GM18505 (cell line): ENCODE data around the gene FREY1.

Experiments
- ATAC-seq: cut with Tn5 transposase; IDR thresholded peaks from one replicate; pipeline ENCODE4 v1.9.1; 2021; ENCODE audit not compliant: unreplicated experiment
- POLR2A ChIP-seq: IDR thresholded peaks from 4 replicates; pipeline ENCODE4 v1.6.1; 2011; ENCODE audit warnings: borderline replicate concordance; ENCODE audit not compliant: insufficient read depth, insufficient read length; ENCODE audit errors: extremely low read depth

Gene FREY1, protein sequence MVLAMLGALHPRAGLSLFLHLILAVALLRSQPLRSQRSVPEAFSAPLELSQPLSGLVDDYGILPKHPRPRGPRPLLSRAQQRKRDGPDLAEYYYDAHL

DNA sequence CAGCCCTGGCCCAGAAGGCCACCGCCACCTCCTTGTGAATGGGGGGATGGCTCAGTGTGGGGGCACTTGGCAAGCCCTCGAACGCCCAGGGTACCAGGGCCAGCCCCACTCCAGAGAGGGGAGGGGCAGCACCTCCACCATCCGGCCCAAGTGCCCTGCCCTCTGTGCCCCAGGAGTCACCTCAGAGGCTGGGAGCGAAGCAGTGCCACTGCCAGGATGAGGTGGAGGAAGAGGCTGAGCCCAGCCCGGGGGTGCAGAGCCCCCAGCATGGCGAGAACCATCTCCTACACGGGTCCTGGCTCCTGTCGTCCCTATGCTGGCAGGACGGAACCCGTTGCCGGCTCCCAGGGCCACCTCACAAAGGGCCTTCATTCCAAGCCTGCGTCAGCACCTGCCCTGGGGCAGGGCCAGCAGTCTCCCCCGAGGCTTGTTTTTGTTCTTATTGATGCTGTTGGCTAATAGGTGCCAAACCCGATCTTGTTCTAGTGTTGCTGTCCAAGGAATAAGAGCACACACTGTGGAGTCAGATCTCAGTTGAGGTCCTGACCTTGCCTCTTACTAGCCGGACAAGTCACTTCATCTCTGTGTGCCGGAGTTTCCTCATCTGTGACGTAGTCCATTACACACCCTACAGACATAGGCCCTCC is at the start of gene FREY1:
FREY1 (minus strand) TSS at position 307 of the 647 bp plus-strand sequence; CDS start at position 281, 26 bp downstream.
- no peak for TF ChIP-seq POLR2A
- no peak for ATAC-seq

DNA sequence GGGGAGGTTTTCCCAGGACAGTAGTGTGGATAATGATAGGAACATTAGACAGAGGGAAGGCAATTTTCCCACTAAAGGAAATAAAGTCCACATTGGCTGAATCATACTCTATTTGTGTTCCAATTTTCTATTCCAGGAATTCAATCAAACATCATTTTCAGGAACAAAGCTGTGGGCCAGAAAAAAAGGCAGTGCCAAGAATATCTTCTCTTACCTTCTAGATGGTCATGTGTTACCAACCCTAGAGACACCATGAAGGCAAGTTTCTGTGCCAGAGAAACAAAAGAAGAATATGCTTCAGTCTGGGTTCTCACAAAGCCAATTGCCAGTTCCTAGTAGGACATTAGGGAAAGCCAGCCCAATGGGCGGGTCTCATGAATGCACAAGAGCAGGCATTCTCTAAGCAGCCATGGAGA is 42.9 kb upstream of the FREY1 start:
- ATAC-seq: no peak
- no peak for TF ChIP-seq POLR2A

DNA sequence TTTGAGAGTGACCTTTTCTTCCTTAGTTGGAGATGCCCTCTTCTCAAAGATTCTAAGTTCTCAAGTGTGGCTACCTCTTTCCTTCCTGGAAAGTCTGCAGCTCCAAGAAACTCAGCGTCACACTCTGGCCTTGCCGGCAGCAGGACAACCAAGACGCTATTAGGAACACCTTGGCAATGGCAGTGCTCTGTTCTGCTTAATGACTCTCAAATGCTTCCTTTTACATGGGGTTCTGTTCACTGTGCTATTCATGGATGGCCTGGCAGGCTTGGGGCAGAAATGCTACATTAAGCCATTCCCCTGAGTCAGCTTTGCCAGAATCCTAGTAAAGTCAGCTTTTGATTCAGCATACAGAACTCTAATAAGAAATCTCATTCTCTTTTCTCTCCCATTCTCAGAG is 41.3 kb upstream of the FREY1 start:
- ATAC-seq: no peak
- no peak for TF ChIP-seq POLR2A

DNA sequence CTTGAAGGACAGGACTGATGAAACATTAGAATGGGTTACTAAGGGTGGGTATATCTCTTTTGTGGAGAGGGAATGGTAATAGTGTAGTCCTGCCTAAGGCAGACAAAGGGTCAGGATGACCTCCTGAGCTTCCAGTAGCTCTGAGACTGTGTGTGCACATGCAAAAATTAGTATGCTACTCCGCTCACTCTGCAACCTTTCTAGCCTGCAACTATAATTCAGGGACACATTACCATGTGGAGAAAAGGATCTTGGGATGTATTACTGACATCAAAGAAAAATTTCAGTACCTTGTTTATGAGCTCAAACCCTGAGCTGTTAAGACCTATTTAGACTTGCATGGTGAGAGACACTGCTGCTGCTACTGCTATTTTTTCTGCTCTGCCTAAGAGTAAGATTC is 40.8 kb upstream of the FREY1 start:
- ATAC-seq: no peak
- TF ChIP-seq POLR2A: no peak

DNA sequence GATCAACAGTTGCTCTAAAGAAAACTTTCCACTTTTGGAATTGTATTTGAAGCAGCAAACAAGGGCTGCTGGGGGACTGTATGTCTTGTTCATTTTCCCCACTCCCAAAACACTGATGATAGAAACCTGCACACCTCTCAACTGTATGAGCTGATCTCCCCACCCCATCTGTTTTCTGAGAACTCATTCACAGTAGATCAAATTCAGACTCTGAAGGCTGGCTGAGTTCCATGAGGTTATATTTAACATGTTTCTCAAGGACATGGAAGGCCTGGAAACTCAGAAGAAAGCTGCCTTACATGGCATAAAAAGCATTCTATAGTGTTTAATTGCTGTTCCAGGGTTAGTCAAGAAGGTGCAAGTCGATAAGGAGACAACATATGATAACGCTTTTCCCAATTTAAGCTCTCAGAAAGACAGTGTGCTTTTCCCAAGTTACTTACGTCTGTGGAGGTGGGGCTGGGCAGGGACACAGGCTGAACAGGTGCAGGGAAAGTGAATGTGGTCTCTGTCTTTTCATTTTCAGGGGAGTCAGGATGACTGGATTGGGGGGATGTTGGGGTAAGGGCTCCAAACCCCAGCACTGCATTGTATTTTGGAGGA is 38.4 kb upstream of the FREY1 start:
- TF ChIP-seq POLR2A: no peak
- ATAC-seq: no peak

DNA sequence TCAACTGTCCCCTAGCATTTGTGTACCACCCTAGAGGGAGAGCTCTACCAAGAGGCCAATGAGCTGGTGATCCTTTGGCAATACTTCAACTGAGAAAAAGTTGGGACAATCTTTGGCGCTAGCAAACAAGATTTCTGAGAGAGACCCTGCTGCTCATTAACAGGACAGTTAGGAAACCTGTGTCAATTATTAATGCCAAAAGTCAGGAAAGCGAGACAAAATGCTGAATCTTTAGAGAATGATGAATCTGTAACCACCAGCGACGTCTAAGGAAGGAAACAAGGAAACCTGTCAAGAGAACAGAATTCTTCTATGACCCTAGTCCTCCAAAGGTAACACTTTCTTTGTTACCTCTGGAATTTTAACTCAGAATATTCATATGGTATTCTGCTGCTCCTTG is 35.3 kb upstream of the FREY1 start:
- ATAC-seq: no peak

DNA sequence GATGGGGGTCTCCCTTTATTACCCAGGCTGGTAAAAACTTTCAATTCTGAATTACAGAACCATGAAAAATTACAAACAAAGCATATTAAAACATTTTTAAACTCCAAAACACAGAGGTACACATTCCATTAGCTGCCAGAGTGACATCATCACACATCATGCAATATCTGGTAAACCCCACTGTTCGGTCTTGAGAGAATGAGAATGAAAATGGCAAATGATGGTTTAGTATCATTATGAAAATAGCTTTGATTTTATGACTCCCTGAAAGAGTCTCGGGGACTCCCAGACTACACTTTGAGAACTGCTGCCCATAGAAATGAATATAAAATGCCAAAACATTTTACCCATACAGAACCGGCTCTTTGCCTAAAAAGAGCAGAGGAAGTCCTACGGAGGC is 34.2 kb upstream of the FREY1 start:
- ATAC-seq: no peak
- TF ChIP-seq POLR2A: no peak

More for the DNA sequence above, 35.3 kb upstream of the FREY1 start:
- TF ChIP-seq POLR2A: no peak

DNA sequence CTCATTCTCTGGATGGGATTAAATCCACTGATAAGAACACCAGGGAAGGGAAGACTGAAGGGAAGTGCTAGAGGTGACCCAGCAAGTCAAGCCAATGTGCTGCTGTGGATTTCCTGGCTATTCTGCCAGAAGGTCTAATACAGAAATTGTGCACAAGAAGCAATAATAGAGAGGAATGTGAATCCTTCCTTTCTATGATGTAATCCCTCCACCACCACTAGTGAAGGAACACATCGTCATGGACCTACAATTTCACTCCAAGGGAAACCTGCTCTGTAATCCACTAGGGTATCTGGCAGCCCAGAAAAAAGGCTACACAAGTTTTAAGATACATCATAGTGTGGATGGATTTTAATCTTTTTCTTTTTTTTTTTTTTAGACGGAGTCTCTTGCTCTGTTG is 32.8 kb upstream of the FREY1 start:
- no peak for ATAC-seq
- TF ChIP-seq POLR2A: no peak

DNA sequence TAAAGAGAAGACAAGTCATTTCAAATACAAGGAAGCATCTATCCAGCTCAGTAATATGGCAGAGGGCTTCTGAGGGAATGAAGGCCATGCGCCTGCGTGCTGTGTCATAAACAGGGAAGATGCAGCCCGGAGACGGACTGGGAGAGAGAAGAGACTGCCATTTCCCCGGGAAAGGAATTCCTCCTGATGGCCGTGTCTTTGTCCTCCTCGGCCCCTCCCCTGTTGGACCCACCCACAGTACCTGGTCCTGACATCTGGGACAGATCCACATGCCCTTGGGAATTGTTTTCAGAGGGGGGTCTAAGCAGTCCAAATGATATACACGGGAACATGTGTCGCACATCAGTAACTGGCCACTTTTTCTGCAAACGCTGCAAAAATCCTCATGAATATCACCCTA is 30.8 kb upstream of the FREY1 start:
- ATAC-seq: no peak

DNA sequence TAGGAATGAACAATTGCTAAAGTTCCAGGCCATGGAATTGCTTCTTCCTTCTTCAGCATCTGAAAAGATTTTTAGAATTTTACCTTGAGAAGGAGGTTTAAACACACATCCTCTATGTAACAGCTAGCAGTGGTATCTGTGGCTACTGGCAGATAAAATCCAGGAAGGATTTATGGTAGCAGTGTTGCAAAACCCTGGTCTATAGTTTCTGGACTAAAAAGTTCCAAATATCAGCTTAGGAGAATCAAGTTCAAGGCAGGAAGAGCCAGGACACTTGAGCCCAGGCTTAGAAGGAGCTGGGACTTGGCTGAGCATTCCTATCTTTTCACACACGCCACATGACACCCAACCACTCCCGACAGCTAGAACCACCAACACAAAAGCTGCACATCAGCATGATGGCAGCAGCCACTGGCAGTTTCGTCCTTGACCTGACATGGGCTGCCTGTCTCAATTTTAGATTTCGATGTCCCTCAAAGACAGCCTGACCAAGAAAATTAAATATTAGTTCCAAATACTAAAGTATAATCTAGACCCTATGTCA is 29.5 kb upstream of the FREY1 start:
- no peak for ATAC-seq
- no peak for TF ChIP-seq POLR2A

More for the DNA sequence above, 30.8 kb upstream of the FREY1 start:
- no peak for TF ChIP-seq POLR2A

DNA sequence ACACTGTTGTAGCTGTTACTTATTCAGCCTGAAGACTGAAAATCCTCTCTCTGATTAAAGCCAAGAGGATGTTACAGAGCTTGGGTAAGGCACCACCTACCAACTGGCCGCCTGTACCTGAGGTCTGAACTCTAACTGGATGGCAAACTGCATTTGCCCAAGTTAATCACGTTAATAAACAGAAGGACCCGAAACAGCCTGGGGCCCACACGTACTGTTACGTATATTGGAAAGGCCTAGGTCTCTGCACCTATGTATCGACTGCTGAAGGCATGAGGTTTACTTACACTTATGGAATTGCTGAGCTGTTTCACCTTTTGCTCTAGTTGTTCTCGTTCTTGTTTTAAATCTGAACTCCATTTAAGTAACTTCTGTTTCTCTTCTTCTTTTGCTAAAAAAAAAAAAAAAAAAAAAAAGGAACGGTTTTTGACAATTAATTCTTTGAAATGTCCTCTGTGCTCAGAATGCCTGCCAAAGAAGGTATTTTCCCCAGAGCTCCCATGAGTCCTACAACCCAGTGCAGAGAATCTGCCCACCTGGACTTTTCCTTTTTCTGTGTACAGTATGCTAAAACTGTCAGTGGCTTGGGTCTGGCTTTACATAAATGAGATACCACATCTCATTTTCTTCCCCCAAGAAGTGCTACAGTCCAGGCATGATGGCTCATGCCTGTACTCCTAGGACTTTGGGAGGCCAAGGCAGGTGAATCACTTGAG is 28.4 kb upstream of the FREY1 start:
- no peak for ATAC-seq
- no peak for TF ChIP-seq POLR2A

DNA sequence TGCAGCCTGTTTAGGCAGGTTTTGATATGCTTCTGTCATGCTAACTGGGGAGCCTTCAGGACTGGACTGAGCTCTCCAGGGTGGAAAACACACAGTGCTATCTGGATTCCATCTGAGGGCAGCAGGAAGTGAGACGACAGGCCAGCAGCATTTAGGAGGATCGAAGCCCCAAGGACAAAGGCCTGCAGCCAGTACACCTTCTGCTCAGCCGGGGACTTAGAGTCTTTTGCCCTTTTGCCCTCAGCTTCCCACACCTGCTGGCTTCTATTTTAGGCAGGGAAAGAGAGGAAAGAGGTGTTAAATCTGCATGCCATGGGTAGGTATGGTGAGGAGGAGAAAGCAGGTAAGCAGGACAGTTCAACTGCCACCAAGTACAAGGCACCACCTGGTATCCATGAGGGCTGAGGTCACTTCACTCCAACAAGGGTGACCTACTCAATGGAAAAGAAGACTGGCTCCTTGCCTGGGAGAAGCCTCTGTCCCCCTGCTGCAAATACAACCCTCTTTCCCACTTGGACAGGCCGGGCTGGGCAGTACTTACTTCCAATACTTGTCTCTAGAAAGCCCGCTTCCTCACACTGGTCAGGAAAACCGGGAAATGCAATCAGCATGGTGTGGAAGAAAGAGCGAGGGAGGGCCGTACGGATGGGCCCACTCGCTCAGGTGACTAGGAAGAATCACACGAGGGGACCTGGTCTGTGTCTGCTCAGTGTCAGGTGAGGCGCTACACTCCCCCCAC is 27.7 kb upstream of the FREY1 start:
- no peak for ATAC-seq
- no peak for TF ChIP-seq POLR2A
